ENCODE measurements around the gene B4GALT7.

B4GALT7 gene

GRCh38 chr5:177594071-177594470 lies 5.9 kb upstream of the B4GALT7 start:
- no peak for DNase-seq

- DNase-seq = no peak
Observed at GRCh38 chr5:177595026-177595585, 4.8 kb upstream of the B4GALT7 start.

GRCh38 chr5:177595991-177596774 lies 3.7 kb upstream of the B4GALT7 start:
- DNase-seq = no peak

- DNase-seq = no peak
Observed at GRCh38 chr5:177596775-177597238, 3.1 kb upstream of the B4GALT7 start.

GRCh38 chr5:177598477-177598876 lies 1.5 kb upstream of the B4GALT7 start:
- no peak for DNase-seq

- DNase-seq = no peak
Observed at GRCh38 chr5:177600508-177601018, 631 bp downstream of the B4GALT7 start.

GRCh38 chr5:177601126-177601525 lies 1.2 kb downstream of the B4GALT7 start:
- DNase-seq = no peak

GRCh38 chr5:177601577-177602457 lies 1.9 kb downstream of the B4GALT7 start:
- no peak for DNase-seq

- no peak for DNase-seq
Observed at GRCh38 chr5:177602458-177602830, 2.5 kb downstream of the B4GALT7 start.

- DNase-seq = no peak
Observed at GRCh38 chr5:177603631-177604030, 3.7 kb downstream of the B4GALT7 start.

- no peak for DNase-seq
Observed at GRCh38 chr5:177604116-177604521, 4.2 kb downstream of the B4GALT7 start.

GRCh38 chr5:177604656-177605055 lies 4.7 kb downstream of the B4GALT7 start:
- DNase-seq = no peak

- no peak for DNase-seq
Observed at GRCh38 chr5:177605078-177605477, 5.1 kb downstream of the B4GALT7 start.

GRCh38 chr5:177605667-177606066 lies 5.7 kb downstream of the B4GALT7 start:
- DNase-seq = no peak

- DNase-seq = no peak
Observed at GRCh38 chr5:177606071-177607051, 6.4 kb downstream of the B4GALT7 start.

GRCh38 chr5:177607115-177607451 lies 7.2 kb downstream of the B4GALT7 start:
- DNase-seq = no peak

- peak; percentile 57 for DNase-seq
Observed at GRCh38 chr5:177607452-177608192, 7.7 kb downstream of the B4GALT7 start.

- no peak for DNase-seq
Observed at GRCh38 chr5:177608243-177609075, 8.5 kb downstream of the B4GALT7 start.

- DNase-seq = no peak
Observed at GRCh38 chr5:177609076-177610059, 9.4 kb downstream of the B4GALT7 start.
